Fibroblast of pulmonary artery (primary cell): ENCODE data around the gene POC1B.

Experiments
- DNase-seq: peaks from one replicate; pipeline ENCODE4 v3.0.0-alpha.2; 2010; ENCODE audit warnings: low read depth
- H3K4me3 ChIP-seq: replicated peaks from 2 replicates; pipeline ENCODE4 v1.5.1; 2011; ENCODE audit warnings: low read depth, mild to moderate bottlenecking, control low read depth, low read length, moderate library complexity
- CTCF ChIP-seq: IDR thresholded peaks from 2 replicates; pipeline ENCODE4 v1.5.1; 2011; ENCODE audit warnings: mild to moderate bottlenecking, control low read depth, low read length, inconsistent platforms; ENCODE audit errors: missing control alignments

POC1B gene

GRCh38 chr12:89376844-89377243, 149.0 kb downstream of the POC1B start:
- no peak for DNase-seq
- no peak overlapping the region for H3K4me3 ChIP-seq
- TF ChIP-seq CTCF, result no peak

- H3K4me3 ChIP-seq, result no peak overlapping the region
These were observed 149.7 kb downstream of the POC1B start for GRCh38 chr12:89376202-89376529.

GRCh38 chr12:89373763-89374572, 151.9 kb downstream of the POC1B start:
- no peak for TF ChIP-seq CTCF
- H3K4me3 ChIP-seq, result no peak overlapping the region
- DNase-seq, result peak; percentile 91

More at GRCh38 chr12:89376202-89376529, 149.7 kb downstream of the POC1B start:
- TF ChIP-seq CTCF, result no peak
- no peak for DNase-seq

GRCh38 chr12:89372584-89373370, 153.1 kb downstream of the POC1B start:
- peak; percentile 36 for DNase-seq
- TF ChIP-seq CTCF, result no peak
- H3K4me3 ChIP-seq, result no peak overlapping the region

- no peak for TF ChIP-seq CTCF
- peak; percentile 93 for DNase-seq
- no peak overlapping the region for H3K4me3 ChIP-seq
These were observed 155.0 kb downstream of the POC1B start for GRCh38 chr12:89370850-89371249.

- no peak for DNase-seq
- no peak for TF ChIP-seq CTCF
- no peak overlapping the region for H3K4me3 ChIP-seq
These were observed 155.4 kb downstream of the POC1B start for GRCh38 chr12:89370421-89370831.
